Sigmoid colon (tissue), 4 donors: ENCODE results near the gene BCOR.

Experiments used
- CTCF ChIP-seq, 4 experiments: fragments of 450-650 bp in 3 of 4; fragments of 200-600 bp in 1 of 4; IDR thresholded peaks; one replicate each; pipeline ENCODE4 v1.5.1; 2016 to 2019; ENCODE audit warnings: antibody characterized with exemption in 4 of 4, mild to moderate bottlenecking in 3 of 4, moderate library complexity in 2 of 4
- POLR2AphosphoS5 ChIP-seq, 4 donors: sonication (generic); formaldehyde crosslinking; IDR thresholded peaks; one replicate each; pipeline ENCODE4 v1.6.1; 2017; ENCODE audit warnings: antibody characterized with exemption in 4 of 4

- no peak for TF ChIP-seq CTCF (IDR thresholded peaks at IDR 0.05)
- no peak for TF ChIP-seq POLR2AphosphoS5 (IDR thresholded peaks at IDR 0.05)
Measured at GRCh38 chrX:40004921-40005291, 92.9 kb downstream of the BCOR start.
